HG03159 (cell line): ENCODE results near the gene ANO4.

ENCODE experiments used
- ATAC-seq: cut with Tn5 transposase; IDR thresholded peaks from one replicate; pipeline ENCODE4 v1.9.1; 2021; ENCODE audit warnings: mild to moderate bottlenecking, moderate library complexity; ENCODE audit not compliant: unreplicated experiment

The ANO4 gene

GRCh38 chr12:100801320-100801719 lies 6.7 kb downstream of the ANO4 start:
- ATAC-seq, result no peak

DNA sequence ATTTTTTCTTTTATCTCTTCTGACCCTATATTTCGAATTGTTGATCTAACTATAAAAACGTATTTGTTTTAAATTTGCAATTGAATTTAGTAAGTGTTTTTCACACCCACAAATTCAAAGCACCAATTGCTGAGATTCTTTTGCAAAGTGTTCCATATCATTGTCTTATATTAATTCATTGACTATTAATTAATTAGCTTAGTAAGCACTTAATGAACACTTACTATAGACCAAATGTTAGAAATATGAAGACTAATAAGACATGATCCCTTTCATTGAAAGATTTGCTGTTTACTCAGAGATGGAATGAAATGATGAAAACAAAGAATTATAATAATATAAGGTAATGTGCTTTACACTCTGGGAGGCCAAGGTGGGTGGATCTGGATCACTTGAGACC lies 14.2 kb downstream of the ANO4 start:
- no peak for ATAC-seq

DNA sequence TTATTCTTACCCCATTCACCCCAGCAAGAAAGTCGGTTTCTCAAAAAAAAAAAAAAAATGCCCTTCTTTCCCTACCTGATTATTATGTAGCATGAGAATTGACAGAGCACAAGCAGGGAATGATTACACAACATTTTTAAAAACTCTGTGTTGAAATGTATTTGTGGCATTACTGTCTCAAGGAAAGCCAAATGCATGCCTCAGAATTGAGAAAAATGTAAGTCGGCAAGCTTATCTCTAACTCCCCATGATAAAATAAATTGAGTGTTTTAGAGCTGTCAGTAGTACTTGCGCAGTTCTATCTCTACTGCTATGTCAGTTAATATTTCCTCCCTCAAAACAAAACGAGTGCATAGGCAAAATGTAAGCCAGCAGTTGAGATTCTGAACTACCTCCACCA lies 25.7 kb downstream of the ANO4 start:
- no peak for ATAC-seq

DNA sequence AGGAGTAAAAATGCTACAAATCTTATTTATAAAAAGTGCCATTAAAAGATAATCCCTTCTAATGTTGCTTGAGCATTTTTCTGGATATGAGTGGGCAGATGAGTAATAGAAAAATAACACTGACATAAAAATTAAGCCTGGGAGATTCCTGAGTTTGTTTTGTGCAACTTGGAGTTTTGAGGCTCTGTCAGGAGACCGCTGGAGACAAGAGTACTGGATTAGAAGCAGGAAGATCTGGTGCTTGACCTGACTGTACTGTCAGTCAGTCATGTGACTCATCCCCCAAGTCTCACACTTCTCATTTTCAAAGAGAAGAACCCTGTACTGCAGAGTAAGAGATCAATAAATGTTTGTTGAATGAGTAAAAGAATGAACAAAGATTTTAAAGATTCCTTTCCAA lies 29.4 kb downstream of the ANO4 start:
- no peak for ATAC-seq

- ATAC-seq, result no peak
Observed at GRCh38 chr12:100824476-100824875, 29.9 kb downstream of the ANO4 start.

- no peak for ATAC-seq
Observed at GRCh38 chr12:100826323-100826722, 31.7 kb downstream of the ANO4 start.

- ATAC-seq, result peak; percentile 63
Observed at GRCh38 chr12:100827901-100828520, 33.4 kb downstream of the ANO4 start.

GRCh38 chr12:100830003-100830795 lies 35.6 kb downstream of the ANO4 start:
- no peak for ATAC-seq

DNA sequence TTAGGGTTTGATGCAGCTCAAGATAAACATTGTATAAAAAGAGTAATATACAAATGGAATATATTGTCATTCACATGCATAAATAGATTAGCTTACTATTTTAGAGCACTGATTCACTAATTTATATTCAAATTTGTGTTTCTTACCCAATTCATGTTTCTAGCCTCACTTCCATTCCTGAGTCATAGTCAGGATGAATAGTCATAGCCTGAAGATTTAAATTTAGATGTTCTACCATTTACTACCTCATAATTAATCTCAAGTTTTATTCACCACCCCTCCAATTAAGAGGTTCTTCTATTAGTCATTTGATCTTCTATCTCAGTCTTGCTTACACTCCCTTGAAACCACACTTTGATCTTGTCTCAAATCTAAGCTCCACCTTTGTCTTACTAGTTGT lies 38.7 kb downstream of the ANO4 start:
- no peak for ATAC-seq

DNA sequence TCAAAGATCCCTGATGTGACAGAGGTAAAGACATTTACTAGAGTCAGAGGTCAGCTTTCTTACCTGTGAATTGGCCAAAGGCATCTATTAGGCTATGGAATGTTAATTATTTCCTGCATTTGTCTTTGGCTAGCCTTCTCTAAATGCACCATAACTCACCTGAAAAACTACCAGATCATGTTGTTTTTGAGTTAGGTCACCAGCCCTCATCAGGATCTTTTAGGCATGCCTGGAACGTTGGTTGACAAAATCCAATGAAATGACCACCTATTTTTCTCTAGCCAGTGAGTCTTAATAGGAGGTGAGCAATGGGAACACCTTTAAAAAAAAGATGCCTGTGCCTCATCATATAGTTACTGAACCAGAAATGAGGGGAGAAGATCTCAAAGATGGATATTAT lies 46.2 kb downstream of the ANO4 start:
- ATAC-seq, result no peak

DNA sequence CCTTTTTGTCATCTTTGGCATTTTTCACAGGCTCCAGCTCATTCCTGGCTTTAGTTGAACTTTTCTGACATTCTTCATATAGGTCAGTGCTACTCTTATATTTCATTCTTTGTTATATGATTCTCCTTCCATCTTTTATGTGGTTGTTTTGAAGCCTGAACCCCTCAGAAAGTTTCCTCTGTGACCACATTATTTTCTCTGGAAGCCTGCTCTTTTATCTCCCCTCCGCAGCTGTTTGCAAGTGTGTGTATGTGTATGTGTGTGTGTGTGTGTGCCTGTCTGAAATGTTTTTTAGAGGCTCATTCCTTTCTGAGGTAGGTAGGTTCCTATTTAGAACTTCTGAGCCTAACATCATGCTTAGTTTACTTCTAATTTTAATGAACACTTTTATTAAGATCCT lies 47.6 kb downstream of the ANO4 start:
- no peak for ATAC-seq

DNA sequence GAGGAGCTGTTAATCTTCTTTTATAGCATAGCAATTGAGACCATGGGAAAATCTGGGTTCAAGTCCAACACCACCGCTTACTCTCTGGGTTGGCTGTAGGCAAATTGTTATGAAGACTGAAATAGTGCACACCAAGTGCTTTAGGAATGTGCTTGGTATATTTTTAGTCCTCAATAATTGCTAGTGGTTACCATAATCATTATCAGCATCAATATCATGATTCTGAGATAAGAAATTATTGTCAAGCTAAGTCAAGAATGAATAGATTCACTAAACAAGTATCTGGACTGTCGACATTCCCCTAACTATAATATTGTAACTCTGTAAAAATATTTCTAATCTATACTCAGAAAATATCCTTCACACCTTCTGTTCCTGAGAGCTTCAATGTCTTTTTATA lies 48.5 kb downstream of the ANO4 start:
- ATAC-seq, result no peak

DNA sequence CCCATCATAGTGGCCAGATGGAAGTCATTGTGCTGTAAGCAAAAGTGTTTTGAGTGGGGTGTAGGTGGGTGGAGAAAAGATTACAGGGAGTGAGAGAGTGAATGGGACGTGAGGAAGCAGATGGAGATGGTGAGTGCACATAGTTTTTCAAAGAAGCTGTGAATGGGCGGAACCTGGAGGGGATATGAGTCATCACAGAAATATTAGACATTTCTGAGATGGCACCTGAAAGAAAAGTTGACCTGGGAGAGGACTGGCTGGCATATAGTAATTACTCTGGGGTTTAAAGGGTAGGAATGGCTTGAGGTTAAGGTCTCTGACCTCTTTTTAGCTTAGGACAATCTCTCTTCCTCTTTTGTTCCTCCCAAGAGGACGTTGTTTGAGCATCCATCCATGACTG lies 50.5 kb downstream of the ANO4 start:
- ATAC-seq, result no peak

DNA sequence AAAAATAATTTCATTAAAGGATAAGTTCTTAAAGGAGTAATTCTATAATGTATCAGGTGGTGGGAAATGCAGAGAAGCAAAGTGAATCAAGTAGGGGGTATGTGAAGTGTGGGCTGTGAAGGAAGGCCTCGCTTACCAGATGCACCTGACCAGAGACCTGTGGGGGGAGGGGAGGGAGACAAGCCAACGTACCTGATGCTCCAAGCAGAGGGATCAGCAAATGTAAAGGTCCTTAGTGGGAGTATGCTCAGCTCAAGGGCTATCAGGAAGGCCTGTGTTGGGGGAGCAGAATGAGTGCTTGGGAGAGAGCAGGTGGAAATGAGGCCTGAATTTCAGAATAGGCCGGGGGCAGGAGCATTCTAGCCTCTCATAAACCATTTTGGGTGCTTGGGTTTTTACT lies 57.1 kb downstream of the ANO4 start:
- no peak for ATAC-seq

DNA sequence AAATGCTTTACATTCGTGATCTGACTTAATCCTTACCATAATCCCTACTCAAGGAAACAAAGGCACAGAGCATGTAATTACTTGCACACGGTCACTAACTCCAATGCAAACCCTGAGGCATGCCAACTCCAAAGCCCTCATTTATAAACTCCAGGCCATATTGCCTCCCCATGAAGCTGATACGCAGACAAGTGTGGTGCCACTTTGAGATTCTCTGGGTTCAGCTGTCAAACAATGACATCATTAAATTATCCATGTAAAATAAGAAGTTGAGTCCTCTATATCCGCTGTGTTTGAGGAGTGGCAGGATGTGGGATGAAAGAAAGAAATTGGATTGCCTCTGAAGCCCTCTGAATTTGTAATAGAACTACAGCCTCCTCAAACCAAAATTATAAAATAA lies 62.8 kb downstream of the ANO4 start:
- ATAC-seq, result no peak

DNA sequence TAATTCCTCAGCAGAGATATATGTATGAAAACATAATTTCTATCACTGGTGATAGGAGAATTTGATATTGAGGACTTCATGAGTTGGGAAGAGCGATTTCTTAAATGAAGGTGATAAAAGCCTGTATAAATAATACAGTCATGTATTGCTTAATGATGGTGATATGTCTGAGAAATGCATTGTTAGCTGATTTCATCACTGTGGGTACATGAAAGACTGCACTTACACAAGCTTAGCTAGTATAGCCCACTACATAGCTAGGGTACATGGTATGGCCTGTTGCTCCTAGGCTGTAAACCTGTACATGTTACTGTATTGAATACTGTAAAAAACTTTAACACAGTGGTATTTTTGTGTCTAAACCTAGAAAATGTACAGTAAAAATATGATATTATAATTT lies 63.4 kb downstream of the ANO4 start:
- ATAC-seq, result no peak

DNA sequence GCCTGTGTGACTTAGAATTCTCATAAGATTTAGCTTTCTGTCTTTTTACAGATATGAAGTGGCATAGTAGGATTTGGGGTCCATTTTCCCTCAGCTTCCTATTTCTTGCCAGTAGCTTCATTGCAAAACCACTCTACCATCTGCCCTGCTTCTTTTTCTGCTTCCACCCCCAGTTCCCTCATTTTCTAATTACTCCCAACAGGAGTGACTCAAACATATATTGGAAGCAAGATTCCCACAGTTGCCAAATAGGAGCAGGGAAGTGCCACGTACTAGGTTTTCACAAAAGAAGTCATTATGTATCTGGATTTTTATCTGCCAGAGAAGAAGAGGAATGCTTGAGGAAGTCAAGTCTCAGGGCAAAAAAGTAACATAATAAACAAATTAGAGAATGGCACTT lies 64.1 kb downstream of the ANO4 start:
- no peak for ATAC-seq

DNA sequence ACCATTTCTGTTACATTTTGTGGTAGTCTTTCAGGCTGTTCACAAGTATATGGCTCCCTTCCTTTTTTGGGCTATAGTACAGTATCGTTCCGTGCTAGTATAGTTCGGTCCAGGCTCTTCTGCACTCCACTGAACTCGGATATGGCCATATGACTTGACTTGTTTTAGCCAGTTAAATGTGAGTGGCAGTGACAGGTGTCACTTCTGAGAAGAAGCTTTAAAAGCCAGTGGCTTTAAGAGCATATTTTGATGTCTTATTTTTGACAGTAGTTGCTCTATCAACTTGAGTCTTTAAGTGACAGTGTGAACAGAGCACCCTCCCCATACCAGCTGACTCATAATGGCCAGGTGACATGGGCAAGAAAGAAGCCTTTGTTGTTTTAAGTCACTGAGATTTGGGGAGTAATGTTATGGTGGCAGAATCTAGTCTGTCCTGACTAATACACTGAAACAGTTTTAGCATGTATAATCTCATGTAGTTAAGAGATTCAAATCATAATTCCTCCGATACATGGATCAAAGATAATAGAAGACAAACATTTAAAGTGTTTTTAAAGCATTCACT lies 64.6 kb downstream of the ANO4 start:
- ATAC-seq, result no peak

GRCh38 chr12:100860611-100861010 lies 66.0 kb downstream of the ANO4 start:
- no peak for ATAC-seq

DNA sequence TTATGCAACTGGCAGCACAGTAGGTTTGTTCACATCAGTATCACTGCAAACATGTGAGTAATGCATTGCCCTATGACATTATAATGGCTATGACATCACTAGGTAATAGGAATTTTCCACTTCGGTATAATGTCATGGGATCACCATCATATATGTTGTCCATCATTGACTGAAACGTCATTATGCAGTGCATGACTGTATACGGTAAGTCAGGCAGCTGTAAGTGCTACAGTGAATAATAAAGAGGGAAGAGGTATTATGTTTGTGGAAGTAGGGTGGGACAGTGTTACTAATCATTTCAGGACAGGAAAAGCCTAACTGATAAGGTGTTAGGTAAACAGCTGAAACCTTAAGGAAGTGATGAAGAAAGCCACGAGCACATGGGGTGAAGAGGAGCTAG lies 68.1 kb downstream of the ANO4 start:
- ATAC-seq, result no peak

DNA sequence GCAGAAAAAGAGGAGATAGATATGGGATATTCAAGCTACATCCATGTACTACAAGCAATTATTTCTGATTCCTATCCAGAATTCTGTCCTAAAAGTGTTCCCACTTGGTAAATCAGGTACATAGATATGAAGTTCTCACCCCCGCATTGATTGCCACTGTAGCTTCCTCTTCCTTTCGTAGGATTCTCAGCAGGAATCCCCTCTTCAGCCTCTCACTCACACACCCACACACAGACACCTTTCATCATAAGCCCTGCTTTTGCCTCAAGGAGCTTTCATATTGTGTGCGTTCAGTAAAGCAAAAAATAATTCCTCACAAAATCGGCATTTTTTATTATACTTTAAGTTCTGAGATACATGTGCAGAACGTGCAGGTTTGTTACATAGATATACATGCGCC lies 69.8 kb downstream of the ANO4 start:
- ATAC-seq, result no peak

DNA sequence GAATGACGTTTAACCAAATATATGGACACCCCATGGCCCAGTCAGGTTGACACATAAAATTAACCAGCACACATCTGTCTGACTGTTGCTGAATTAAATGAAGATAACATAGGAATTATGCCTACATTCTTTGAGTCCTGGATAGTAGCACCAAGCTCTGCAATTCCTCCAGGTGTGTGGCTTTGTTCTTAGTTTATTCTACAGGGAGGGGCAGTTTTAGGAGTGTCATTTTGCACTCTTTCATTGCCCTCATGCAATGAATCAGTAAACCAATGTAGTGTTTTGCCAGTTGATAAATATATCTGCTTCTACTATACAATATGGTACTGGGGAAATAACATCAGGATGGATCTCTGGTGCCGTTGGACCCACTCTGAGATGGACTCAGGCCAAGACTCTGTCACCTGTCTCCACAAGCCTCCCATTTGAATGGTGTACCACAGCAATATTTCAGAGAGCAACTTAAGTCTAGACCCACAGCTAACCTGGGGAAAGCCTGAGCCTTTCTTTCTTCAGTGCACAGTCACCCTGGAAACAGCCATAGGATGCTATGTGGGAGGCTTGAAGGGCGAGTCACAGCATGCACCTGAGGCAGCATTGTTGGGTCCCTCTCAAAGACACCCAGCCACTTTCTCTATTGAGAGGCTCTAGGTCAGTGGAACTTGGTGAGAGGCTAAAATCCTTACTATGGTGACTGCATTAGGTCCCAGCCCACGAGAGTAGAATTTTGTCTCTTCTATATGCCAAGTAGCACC lies 73.2 kb downstream of the ANO4 start:
- ATAC-seq, result no peak
